Osteoblast (primary cell): Measurements from ENCODE around the gene VKORC1L1. TPM values are rescaled to one million over a fixed set of nuclear protein-coding genes. Genes with fewer than 3 reads are reported as not detected.
"Not testable (repeated sequence)": the region's sequence is repeated elsewhere in the genome, so short reads cannot be mapped to it uniquely, and the experiment has no call there.

Experiments used
- DNase-seq: peaks from one replicate; pipeline ENCODE4 v3.0.0; 2011; ENCODE audit warnings: low spot score, mixed read lengths; ENCODE audit not compliant: insufficient read length; ENCODE audit errors: missing footprints
- H2AFZ ChIP-seq: 2 replicates; pipeline ENCODE4 v1.6.0; 2011; ENCODE audit warnings: mild to moderate bottlenecking, low read length
- H3K27ac ChIP-seq: 2 replicates; pipeline ENCODE4 v1.5.1; 2011; ENCODE audit warnings: mild to moderate bottlenecking, low read depth, low read length, moderate library complexity
- H3K27me3 ChIP-seq: 2 replicates; pipeline ENCODE4 v1.6.0; 2012; ENCODE audit warnings: mild to moderate bottlenecking, control low read depth, inconsistent platforms, low read length, moderate library complexity; ENCODE audit not compliant: insufficient read depth
- H3K36me3 ChIP-seq: 2 replicates; pipeline ENCODE4 v1.5.1; 2011; ENCODE audit warnings: mild to moderate bottlenecking, low read length, control low read depth, moderate library complexity; ENCODE audit not compliant: insufficient read depth
- H3K4me1 ChIP-seq: 2 replicates; pipeline ENCODE4 v1.5.1; 2011; ENCODE audit warnings: mild to moderate bottlenecking, low read length, control low read depth, moderate library complexity; ENCODE audit not compliant: insufficient read depth
- H3K4me2 ChIP-seq: 2 replicates; pipeline ENCODE4 v1.6.0; 2011; ENCODE audit warnings: mild to moderate bottlenecking, low read length; ENCODE audit not compliant: insufficient read depth
- H3K4me3 ChIP-seq: fragments of 200-600 bp; sonication (generic); 3 replicates; pipeline ENCODE4 v1.5.1; 2012; ENCODE audit warnings: mild to moderate bottlenecking, low read length, inconsistent platforms; ENCODE audit not compliant: insufficient read depth
- H3K79me2 ChIP-seq: 2 replicates; pipeline ENCODE4 v1.6.0; 2012; ENCODE audit warnings: mild to moderate bottlenecking, low read length, control low read depth, inconsistent platforms; ENCODE audit not compliant: insufficient read depth
- H3K9me3 ChIP-seq: 2 replicates; pipeline ENCODE4 v1.5.1; 2011; ENCODE audit warnings: low read depth, low read length, control low read depth
- H4K20me1 ChIP-seq: 2 replicates; pipeline ENCODE4 v1.6.0; 2012; ENCODE audit warnings: mild to moderate bottlenecking, low read length, control low read depth; ENCODE audit not compliant: insufficient read depth
- total RNA-seq: library from RNA; depleted of rRNA; stranded (reverse); fragments of >200 nt; gene quantifications from 2 replicates; pipeline ENCODE4 v1.2.3, GENCODE V29; 2012
- TF ChIP-seq, protein P1 (sequence below): IDR thresholded peaks from 2 replicates; pipeline ENCODE4 v1.5.1; 2011; ENCODE audit warnings: mild to moderate bottlenecking, low read depth, low read length, moderate library complexity; ENCODE audit errors: extremely low read depth

VKORC1L1 gene
- total RNA-seq, 1 donor = 18.5 TPM

DNA sequence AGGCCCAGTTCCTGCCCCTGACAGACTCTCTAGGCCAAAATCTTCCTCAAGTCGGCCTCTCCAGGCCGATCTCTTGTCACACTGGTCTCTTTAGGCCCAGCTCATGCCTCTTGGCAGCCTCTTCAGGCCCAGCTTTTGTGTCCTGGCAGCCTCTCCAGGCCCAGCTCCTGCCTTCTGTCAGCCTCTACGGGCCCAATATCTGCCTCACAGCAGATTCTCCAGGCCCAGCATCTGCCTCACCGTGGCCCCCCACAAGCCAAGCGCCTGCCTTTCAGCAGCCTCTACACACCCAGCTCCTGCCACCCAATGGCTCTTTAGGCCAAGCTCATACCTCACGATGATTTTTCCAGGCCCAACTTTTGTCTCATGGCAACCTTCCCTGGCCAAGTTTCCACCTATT is 33.0 kb upstream of the VKORC1L1 start:
- H3K27me3 ChIP-seq = no peaks in the 10 kb centered on the region
- no peak overlapping the region for H2AFZ ChIP-seq
- no peaks in the 10 kb centered on the region for H3K36me3 ChIP-seq
- no peaks in the 10 kb centered on the region for H3K4me1 ChIP-seq
- no peaks in the 10 kb centered on the region for H4K20me1 ChIP-seq
- H3K79me2 ChIP-seq = no peaks in the 10 kb centered on the region
- H3K9me3 ChIP-seq = no peaks in the 10 kb centered on the region
- no peak for DNase-seq
- no peak overlapping the region for H3K4me3 ChIP-seq
- H3K27ac ChIP-seq = no peak overlapping the region
- H3K4me2 ChIP-seq = no peak overlapping the region
- TF ChIP-seq, protein P1, sequence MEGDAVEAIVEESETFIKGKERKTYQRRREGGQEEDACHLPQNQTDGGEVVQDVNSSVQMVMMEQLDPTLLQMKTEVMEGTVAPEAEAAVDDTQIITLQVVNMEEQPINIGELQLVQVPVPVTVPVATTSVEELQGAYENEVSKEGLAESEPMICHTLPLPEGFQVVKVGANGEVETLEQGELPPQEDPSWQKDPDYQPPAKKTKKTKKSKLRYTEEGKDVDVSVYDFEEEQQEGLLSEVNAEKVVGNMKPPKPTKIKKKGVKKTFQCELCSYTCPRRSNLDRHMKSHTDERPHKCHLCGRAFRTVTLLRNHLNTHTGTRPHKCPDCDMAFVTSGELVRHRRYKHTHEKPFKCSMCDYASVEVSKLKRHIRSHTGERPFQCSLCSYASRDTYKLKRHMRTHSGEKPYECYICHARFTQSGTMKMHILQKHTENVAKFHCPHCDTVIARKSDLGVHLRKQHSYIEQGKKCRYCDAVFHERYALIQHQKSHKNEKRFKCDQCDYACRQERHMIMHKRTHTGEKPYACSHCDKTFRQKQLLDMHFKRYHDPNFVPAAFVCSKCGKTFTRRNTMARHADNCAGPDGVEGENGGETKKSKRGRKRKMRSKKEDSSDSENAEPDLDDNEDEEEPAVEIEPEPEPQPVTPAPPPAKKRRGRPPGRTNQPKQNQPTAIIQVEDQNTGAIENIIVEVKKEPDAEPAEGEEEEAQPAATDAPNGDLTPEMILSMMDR = no peak

GRCh38 chr7:65840446-65840845 is 32.4 kb upstream of the VKORC1L1 start:
- no peak overlapping the region for H3K27ac ChIP-seq
- no peak overlapping the region for H3K4me2 ChIP-seq
- peak overlapping the region; percentile 41 for H2AFZ ChIP-seq
- no peaks in the 10 kb centered on the region for H3K9me3 ChIP-seq
- no peaks in the 10 kb centered on the region for H4K20me1 ChIP-seq
- H3K79me2 ChIP-seq = no peaks in the 10 kb centered on the region
- no peaks in the 10 kb centered on the region for H3K4me1 ChIP-seq
- H3K36me3 ChIP-seq = no peaks in the 10 kb centered on the region
- peak; percentile 41 for DNase-seq
- H3K27me3 ChIP-seq = no peaks in the 10 kb centered on the region
- no peak overlapping the region for H3K4me3 ChIP-seq
- TF ChIP-seq, protein P1 = peak; percentile 15

GRCh38 chr7:65843616-65844015 is 29.3 kb upstream of the VKORC1L1 start:
- not testable (repeated sequence) for H3K36me3 ChIP-seq, H3K27me3 ChIP-seq, H3K9me3 ChIP-seq, H3K4me3 ChIP-seq, DNase-seq, H2AFZ ChIP-seq, H4K20me1 ChIP-seq, H3K4me2 ChIP-seq, H3K79me2 ChIP-seq, H3K4me1 ChIP-seq, H3K27ac ChIP-seq

DNA sequence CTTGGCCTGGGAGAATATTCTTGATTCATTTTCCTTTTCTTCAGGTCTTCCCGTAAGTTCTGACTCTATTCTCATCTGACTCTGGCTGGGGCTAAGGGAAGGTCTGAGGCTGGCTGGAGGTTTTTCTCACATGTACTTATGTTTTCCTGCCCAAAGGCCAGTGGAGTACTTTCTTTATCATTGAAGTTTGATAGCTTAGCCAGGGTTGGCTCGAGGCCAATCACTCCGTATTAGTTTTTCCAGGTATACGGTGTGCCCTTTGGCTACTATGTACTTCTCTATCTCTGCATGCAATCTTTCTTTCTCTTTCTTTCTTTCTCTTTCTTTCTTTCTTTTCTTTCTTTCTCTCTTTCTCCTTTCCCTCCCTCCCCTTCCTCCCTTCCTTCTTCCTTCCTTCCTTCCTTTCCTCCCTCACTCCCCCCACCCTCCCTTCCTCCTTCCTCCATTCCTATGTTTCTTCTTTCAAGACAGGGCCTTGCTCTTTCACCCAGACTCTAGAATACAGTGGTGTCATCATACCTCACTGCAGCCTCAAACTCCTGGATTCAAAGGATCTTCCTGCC is 26.8 kb upstream of the VKORC1L1 start:
- H3K4me1 ChIP-seq = no peaks in the 10 kb centered on the region
- DNase-seq = no peak
- H3K9me3 ChIP-seq = no peaks in the 10 kb centered on the region
- no peak overlapping the region for H2AFZ ChIP-seq
- H3K27me3 ChIP-seq = no peaks in the 10 kb centered on the region
- TF ChIP-seq, protein P1 = no peak
- no peaks in the 10 kb centered on the region for H3K79me2 ChIP-seq
- no peak overlapping the region for H3K27ac ChIP-seq
- no peaks in the 10 kb centered on the region for H4K20me1 ChIP-seq
- no peaks in the 10 kb centered on the region for H3K36me3 ChIP-seq
- H3K4me2 ChIP-seq = no peak overlapping the region
- H3K4me3 ChIP-seq = no peak overlapping the region

- DNase-seq, H3K36me3 ChIP-seq, H3K27ac ChIP-seq, H4K20me1 ChIP-seq, H3K4me3 ChIP-seq, H3K4me1 ChIP-seq, H3K79me2 ChIP-seq, H2AFZ ChIP-seq, H3K27me3 ChIP-seq, H3K4me2 ChIP-seq, H3K9me3 ChIP-seq: not testable (repeated sequence)
Observed at GRCh38 chr7:65853426-65853825, 19.4 kb upstream of the VKORC1L1 start.

DNA sequence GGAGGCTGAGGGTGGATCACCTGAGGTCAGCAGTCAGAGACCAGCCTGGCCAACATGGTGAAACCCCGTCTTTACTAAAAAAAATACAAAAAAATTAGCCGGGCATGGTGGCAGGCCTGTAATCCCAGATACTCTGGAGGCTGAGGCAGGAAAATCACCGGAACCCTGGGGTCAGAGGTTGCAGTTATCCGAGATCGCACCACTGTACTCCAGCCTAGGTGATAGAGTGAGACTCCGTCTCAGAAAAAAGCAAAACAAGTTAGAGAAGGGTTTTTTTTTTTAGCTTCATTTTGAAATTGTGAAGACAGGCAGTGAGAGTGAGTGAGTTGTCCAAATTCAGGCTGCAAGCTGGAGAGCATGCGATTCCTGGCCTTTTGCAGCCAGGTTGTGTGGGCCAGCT is 19.0 kb upstream of the VKORC1L1 start:
- not testable (repeated sequence) for H3K27ac ChIP-seq, H2AFZ ChIP-seq, H3K27me3 ChIP-seq, H3K9me3 ChIP-seq, H4K20me1 ChIP-seq, H3K4me1 ChIP-seq, DNase-seq, H3K79me2 ChIP-seq, H3K4me3 ChIP-seq, H3K36me3 ChIP-seq, H3K4me2 ChIP-seq

GRCh38 chr7:65857321-65857894 is 15.5 kb upstream of the VKORC1L1 start:
- not testable (repeated sequence) for H3K4me3 ChIP-seq, H3K79me2 ChIP-seq, DNase-seq, H3K4me1 ChIP-seq, H2AFZ ChIP-seq, H3K4me2 ChIP-seq, H3K9me3 ChIP-seq, H4K20me1 ChIP-seq, H3K36me3 ChIP-seq, H3K27ac ChIP-seq, H3K27me3 ChIP-seq
